NOMO-1 treated with dmso at 0.1 percent for 144 hours (cell line): ENCODE measurements around the gene COPS8.

Experiments used
- DNase-seq: peaks from one replicate; lab custom pipeline; 2025; ENCODE audit not compliant: unreplicated experiment; lab: John Stamatoyannopoulos, UW

Gene COPS8

GRCh38 chr2:237097911-237098702 is 12.4 kb downstream of the COPS8 start:
- no peak for DNase-seq

- DNase-seq, result no peak
Measured at GRCh38 chr2:237099804-237100203, 14.1 kb downstream of the COPS8 start.

- DNase-seq, result no peak
Measured at GRCh38 chr2:237101118-237101979, 15.7 kb downstream of the COPS8 start.

- no peak for DNase-seq
Measured at GRCh38 chr2:237102428-237102827, 16.7 kb downstream of the COPS8 start.

- DNase-seq, result no peak
Measured at GRCh38 chr2:237109421-237109934, 23.8 kb downstream of the COPS8 start.

GRCh38 chr2:237113026-237113795 is 27.5 kb downstream of the COPS8 start:
- DNase-seq, result no peak

- DNase-seq, result no peak
Measured at GRCh38 chr2:237115870-237116269, 30.2 kb downstream of the COPS8 start.

- DNase-seq, result no peak
Measured at GRCh38 chr2:237116431-237116830, 30.7 kb downstream of the COPS8 start.

GRCh38 chr2:237118025-237118424 is 32.3 kb downstream of the COPS8 start:
- no peak for DNase-seq

GRCh38 chr2:237118561-237119155 is 33.0 kb downstream of the COPS8 start:
- DNase-seq, result no peak

GRCh38 chr2:237120916-237121315 is 35.2 kb downstream of the COPS8 start:
- DNase-seq, result no peak

- no peak for DNase-seq
Measured at GRCh38 chr2:237121321-237121720, 35.6 kb downstream of the COPS8 start.

GRCh38 chr2:237122214-237122666 is 36.6 kb downstream of the COPS8 start:
- DNase-seq, result no peak

- no peak for DNase-seq
Measured at GRCh38 chr2:237124820-237125219, 39.1 kb downstream of the COPS8 start.

- no peak for DNase-seq
Measured at GRCh38 chr2:237125967-237126366, 40.3 kb downstream of the COPS8 start.

- DNase-seq, result no peak
Measured at GRCh38 chr2:237126519-237127174, 41.0 kb downstream of the COPS8 start.

GRCh38 chr2:237128026-237128703 is 42.5 kb downstream of the COPS8 start:
- DNase-seq, result no peak

- no peak for DNase-seq
Measured at GRCh38 chr2:237128845-237129592, 43.3 kb downstream of the COPS8 start.
